Fibroblast of lung (primary cell): ENCODE data around the gene MON1A. TPM values are rescaled to one million over a fixed set of nuclear protein-coding genes. Genes with fewer than 3 reads are reported as not detected.

Source experiments
- DNase-seq, 2 donors: peaks; one replicate each; pipeline versions ENCODE4 v3.0.0 to v3.0.0-alpha.2; 2010; ENCODE audit warnings: low read depth in 2 of 2
- H2AFZ ChIP-seq: 2 replicates; pipeline ENCODE4 v1.5.1; 2012; ENCODE audit warnings: low read length, control low read depth, inconsistent platforms
- H3K27ac ChIP-seq: 2 replicates; pipeline ENCODE4 v1.5.1; 2011; ENCODE audit warnings: low read length, control low read depth; ENCODE audit not compliant: insufficient read depth
- H3K27me3 ChIP-seq: 2 replicates; pipeline ENCODE4 v1.5.1; 2011; ENCODE audit warnings: mild to moderate bottlenecking, low read length; ENCODE audit not compliant: control insufficient read depth, insufficient read depth
- H3K36me3 ChIP-seq: 2 replicates; pipeline ENCODE4 v1.5.1; 2011; ENCODE audit warnings: low read length; ENCODE audit not compliant: control insufficient read depth, insufficient read depth
- H3K4me1 ChIP-seq: 2 replicates; pipeline ENCODE4 v1.5.1; 2011; ENCODE audit warnings: low read length; ENCODE audit not compliant: control insufficient read depth, insufficient read depth; ENCODE audit errors: extremely low read depth
- H3K4me2 ChIP-seq: 2 replicates; pipeline ENCODE4 v1.5.1; 2011; ENCODE audit warnings: low read length, control low read depth; ENCODE audit not compliant: insufficient read depth; ENCODE audit errors: extremely low read depth
- H3K4me3 ChIP-seq, 4 experiments: fragments of 200-600 bp in 1 of 4; sonication (generic) in 1 of 4; replicated peaks in 1 of 4; 2 replicates each; pipeline ENCODE4 v1.5.1; 2011 to 2016; ENCODE audit warnings: low read length in 4 of 4, low read depth in 3 of 4, mild to moderate bottlenecking in 3 of 4, control low read depth in 2 of 4, inconsistent platforms in 1 of 4, mixed read lengths in 1 of 4; ENCODE audit not compliant: insufficient read depth in 1 of 4; ENCODE audit errors: control extremely low read depth in 1 of 4
- H3K79me2 ChIP-seq: 2 replicates; pipeline ENCODE4 v1.5.1; 2012; ENCODE audit warnings: mild to moderate bottlenecking, low read length, inconsistent platforms; ENCODE audit not compliant: control insufficient read depth, insufficient read depth
- H3K9ac ChIP-seq: 2 replicates; pipeline ENCODE4 v1.5.1; 2011; ENCODE audit warnings: mild to moderate bottlenecking, low read length, control low read depth; ENCODE audit not compliant: insufficient read depth
- H3K9me3 ChIP-seq: 2 replicates; pipeline ENCODE4 v1.5.1; 2012; ENCODE audit warnings: low read depth, low read length; ENCODE audit not compliant: control insufficient read depth, insufficient read depth
- H4K20me1 ChIP-seq: 2 replicates; pipeline ENCODE4 v1.5.1; 2011; ENCODE audit warnings: low read length; ENCODE audit not compliant: control insufficient read depth, insufficient read depth; ENCODE audit errors: extremely low read depth
- CTCF ChIP-seq, 2 donors: IDR thresholded peaks in 1 of 2; conservative IDR thresholded peaks in 1 of 2; 1 replicate in 1 of 2; 2 replicates in 1 of 2; pipeline ENCODE4 v1.5.1; 2011 to 2012; ENCODE audit warnings: low read length in 2 of 2, control low read depth in 1 of 2, inconsistent platforms in 1 of 2, low read depth in 1 of 2, mild to moderate bottlenecking in 1 of 2
- EZH2 ChIP-seq: IDR thresholded peaks from 2 replicates; pipeline ENCODE4 v1.5.1; 2012; ENCODE audit warnings: low read length, control low read depth, mild to moderate bottlenecking; ENCODE audit errors: missing control alignments
- polyA plus RNA-seq, 2 donors: library from polyadenylated mRNA; depleted of rRNA in 1 of 2; stranded (reverse) in 1 of 2; unstranded in 1 of 2; fragments of >200 nt; gene quantifications; 2 replicates each; pipeline ENCODE4 v1.2.1, GENCODE V29; 2011 to 2012; ENCODE audit warnings: missing spikeins in 1 of 2
- total RNA-seq: library from RNA; depleted of rRNA; stranded (reverse); fragments of >200 nt; gene quantifications from 2 replicates; pipeline ENCODE4 v1.2.1, GENCODE V29; 2014

MON1A gene
- total and polyA plus RNA-seq, 2 donors (not counting 1 experiment from before 2014, with no cell fraction given): 6.7 to 12.2 TPM

- Histone ChIP-seq H3K4me2 (peak overlapping the region; percentile 59), H3K4me3 (no peak overlapping the region), H2AFZ (no peak overlapping the region), H3K9me3 (no peaks in the 10 kb centered on the region), H4K20me1 (no peaks in the 10 kb centered on the region), H3K9ac (no peak overlapping the region), H3K27ac (no peak overlapping the region), H3K36me3 (no peaks in the 10 kb centered on the region), H3K27me3 (no peaks in the 10 kb centered on the region), H3K4me1 (peaks cover 8% of the 10 kb centered on the region), H3K79me2 (peaks cover 20% of the 10 kb centered on the region)
- TF ChIP-seq EZH2 (no peak), CTCF (conservative IDR thresholded peaks at IDR 0.05 in 1 of 2, IDR thresholded peaks at IDR 0.05 in 1 of 2; ENCODE audit: low read depth in 1 of 2, low read length in 2 of 2) (no peak)
- peak in 1 of 2 donors; percentile 38 for DNase-seq
These were observed 36.8 kb upstream of the MON1A start for GRCh38 chr3:49966233-49966942.

- DNase-seq: no peak
- Histone ChIP-seq H3K27ac (no peak overlapping the region), H3K4me2 (no peak overlapping the region), H3K79me2 (peaks cover 66% of the 10 kb centered on the region), H3K4me1 (peaks cover 8% of the 10 kb centered on the region), H3K4me3 (no peak overlapping the region), H4K20me1 (no peaks in the 10 kb centered on the region), H2AFZ (no peak overlapping the region), H3K36me3 (no peaks in the 10 kb centered on the region), H3K9me3 (no peaks in the 10 kb centered on the region), H3K27me3 (no peaks in the 10 kb centered on the region), H3K9ac (no peak overlapping the region)
- TF ChIP-seq CTCF (conservative IDR thresholded peaks at IDR 0.05 in 1 of 2, IDR thresholded peaks at IDR 0.05 in 1 of 2; ENCODE audit: low read depth in 1 of 2, low read length in 2 of 2): no peak
- no peak for TF ChIP-seq EZH2
These were observed 26.0 kb upstream of the MON1A start for GRCh38 chr3:49955636-49956035.

GRCh38 chr3:49952924-49953323 is 23.3 kb upstream of the MON1A start:
- Histone ChIP-seq H3K4me1 (peaks cover 11% of the 10 kb centered on the region), H3K4me3 (no peak overlapping the region), H3K36me3 (no peaks in the 10 kb centered on the region), H3K4me2 (no peak overlapping the region), H3K79me2 (peaks cover 72% of the 10 kb centered on the region), H3K9me3 (no peaks in the 10 kb centered on the region), H4K20me1 (no peaks in the 10 kb centered on the region), H3K27me3 (no peaks in the 10 kb centered on the region), H2AFZ (no peak overlapping the region), H3K27ac (no peak overlapping the region), H3K9ac (no peak overlapping the region)
- TF ChIP-seq CTCF (conservative IDR thresholded peaks at IDR 0.05 in 1 of 2, IDR thresholded peaks at IDR 0.05 in 1 of 2; ENCODE audit: low read depth in 1 of 2, low read length in 2 of 2): no peak
- no peak for DNase-seq
